H9 (cell line): ENCODE data around the gene PDCD6IP. TPM values are rescaled to one million over a fixed set of nuclear protein-coding genes. Genes with fewer than 3 reads are reported as not detected.

ENCODE experiments used
- DNase-seq: peaks from one replicate; pipeline ENCODE4 v3.0.0-alpha.2; 2017
- H2AFZ ChIP-seq: one replicate; pipeline ENCODE4 v1.6.1; 2013; ENCODE audit warnings: mild to moderate bottlenecking, low read length, control low read depth, moderate library complexity
- H2AK5ac ChIP-seq: 2 replicates; pipeline ENCODE4 v1.6.1; 2013; ENCODE audit warnings: low read length, control low read depth, mixed read lengths; ENCODE audit not compliant: insufficient read length
- H2BK120ac ChIP-seq: one replicate; pipeline ENCODE4 v1.6.1; 2013; ENCODE audit warnings: low read depth, mild to moderate bottlenecking, low read length, control low read depth, inconsistent platforms; ENCODE audit not compliant: poor library complexity, severe bottlenecking
- H2BK12ac ChIP-seq: 2 replicates; pipeline ENCODE4 v1.6.1; 2013; ENCODE audit warnings: low read length, control low read depth, mixed read lengths, low read depth; ENCODE audit not compliant: insufficient read length
- H2BK15ac ChIP-seq: 2 replicates; pipeline ENCODE4 v1.6.1; 2013; ENCODE audit warnings: low read depth, low read length, control low read depth
- H2BK20ac ChIP-seq: one replicate; pipeline ENCODE4 v1.6.1; 2013; ENCODE audit warnings: low read depth, mild to moderate bottlenecking, low read length, control low read depth, inconsistent platforms; ENCODE audit not compliant: poor library complexity, severe bottlenecking
- H2BK5ac ChIP-seq: 2 replicates; pipeline ENCODE4 v1.6.1; 2013; ENCODE audit warnings: low read length, control low read depth, mixed read lengths; ENCODE audit not compliant: insufficient read length
- H3K14ac ChIP-seq: 2 replicates; pipeline ENCODE4 v1.6.1; 2013; ENCODE audit warnings: low read length, control low read depth; ENCODE audit not compliant: insufficient read depth
- H3K18ac ChIP-seq: 2 replicates; pipeline ENCODE4 v1.6.1; 2013; ENCODE audit warnings: low read depth, mild to moderate bottlenecking, mixed read lengths, low read length, control low read depth; ENCODE audit not compliant: insufficient read length
- H3K23ac ChIP-seq: 2 replicates; pipeline ENCODE4 v1.6.1; 2013; ENCODE audit warnings: low read length, control low read depth, mixed read lengths, low read depth; ENCODE audit not compliant: insufficient read length
- H3K23me2 ChIP-seq: 2 replicates; pipeline ENCODE4 v1.6.1; 2013; ENCODE audit warnings: low read depth, mild to moderate bottlenecking, mixed read lengths, low read length, control low read depth; ENCODE audit not compliant: insufficient read length, poor library complexity, severe bottlenecking
- H3K27ac ChIP-seq: 2 replicates; pipeline ENCODE4 v1.5.1; 2013; ENCODE audit warnings: low read length, control low read depth, mixed read lengths, low read depth; ENCODE audit not compliant: insufficient read length
- H3K27me3 ChIP-seq: 2 replicates; pipeline ENCODE4 v1.6.1; 2013; ENCODE audit warnings: low read length, control low read depth, inconsistent platforms; ENCODE audit not compliant: insufficient read depth
- H3K4ac ChIP-seq: 2 replicates; pipeline ENCODE4 v1.6.1; 2013; ENCODE audit warnings: low read depth, mild to moderate bottlenecking, control low read depth, inconsistent platforms, low read length, moderate library complexity
- H3K4me1 ChIP-seq: 2 replicates; pipeline ENCODE4 v1.6.1; 2013; ENCODE audit warnings: low read length, control low read depth, inconsistent platforms; ENCODE audit not compliant: insufficient read depth
- H3K4me2 ChIP-seq: 2 replicates; pipeline ENCODE4 v1.6.1; 2013; ENCODE audit warnings: low read length, control low read depth, mixed read lengths; ENCODE audit not compliant: insufficient read length, insufficient read depth
- H3K56ac ChIP-seq: 2 replicates; pipeline ENCODE4 v1.6.1; 2013; ENCODE audit warnings: low read depth, mild to moderate bottlenecking, mixed read lengths, low read length, control low read depth; ENCODE audit not compliant: insufficient read length
- H3K79me1 ChIP-seq: 2 replicates; pipeline ENCODE4 v1.6.1; 2013; ENCODE audit warnings: low read depth, mild to moderate bottlenecking, moderate library complexity, low read length, control low read depth, inconsistent platforms; ENCODE audit not compliant: insufficient read depth, poor library complexity, severe bottlenecking
- H3K79me2 ChIP-seq: 2 replicates; pipeline ENCODE4 v1.6.1; 2013; ENCODE audit warnings: low read length, control low read depth, inconsistent platforms; ENCODE audit not compliant: insufficient read depth
- H3K9ac ChIP-seq: 2 replicates; pipeline ENCODE4 v1.6.1; 2013; ENCODE audit warnings: low read length, control low read depth, mixed read lengths; ENCODE audit not compliant: insufficient read length; ENCODE audit errors: extremely low read depth
- H3K9me3 ChIP-seq: one replicate; pipeline ENCODE4 v1.6.1; 2013; ENCODE audit warnings: low read depth, low read length, inconsistent platforms; ENCODE audit not compliant: control insufficient read depth
- H3T11ph ChIP-seq: one replicate; pipeline ENCODE4 v1.6.1; 2013; ENCODE audit warnings: mild to moderate bottlenecking, low read length, control low read depth, inconsistent platforms
- H4K20me1 ChIP-seq: one replicate; pipeline ENCODE4 v1.6.1; 2013; ENCODE audit not compliant: control insufficient read depth, insufficient read length, insufficient read depth
- H4K5ac ChIP-seq: 2 replicates; pipeline ENCODE4 v1.6.1; 2013; ENCODE audit warnings: low read depth, mild to moderate bottlenecking, mixed read lengths, low read length, control low read depth; ENCODE audit not compliant: insufficient read length
- H4K8ac ChIP-seq: replicated peaks from 2 replicates; pipeline ENCODE4 v1.6.1; 2013; ENCODE audit warnings: low read length, control low read depth, mixed read lengths, low read depth; ENCODE audit not compliant: insufficient read length
- H4K91ac ChIP-seq: 2 replicates; pipeline ENCODE4 v1.6.1; 2013; ENCODE audit warnings: low read depth, mild to moderate bottlenecking, moderate library complexity, mixed read lengths, low read length, control low read depth; ENCODE audit not compliant: insufficient read length
- H3K27ac Mint-ChIP-seq, 3 experiments: 2 replicates in 2 of 3; 3 replicates in 1 of 3; pipeline ENCODE4 v1.8.0; 2020 to 2021; ENCODE audit warnings: mixed read lengths in 3 of 3, mild to moderate bottlenecking in 1 of 3, moderate library complexity in 1 of 3
- H3K27me3 Mint-ChIP-seq: 2 replicates; pipeline ENCODE4 v1.8.0; 2021; ENCODE audit warnings: low read depth, mild to moderate bottlenecking, moderate library complexity, mixed read lengths
- H3K36me3 Mint-ChIP-seq, 3 experiments: 2 replicates in 2 of 3; 3 replicates in 1 of 3; pipeline ENCODE4 v1.8.0; 2020 to 2021; ENCODE audit warnings: low read depth in 3 of 3, mixed read lengths in 3 of 3; ENCODE audit not compliant: insufficient read depth in 1 of 3
- H3K4me1 Mint-ChIP-seq, 2 experiments: 2 replicates each; pipeline ENCODE4 v1.8.0; 2020; ENCODE audit warnings: mixed read lengths in 2 of 2
- H3K4me3 Mint-ChIP-seq, 2 experiments: 2 replicates in 1 of 2; 3 replicates in 1 of 2; pipeline ENCODE4 v1.8.0; 2020 to 2021; ENCODE audit warnings: mild to moderate bottlenecking in 2 of 2, mixed read lengths in 2 of 2, moderate library complexity in 1 of 2
- H3K9me3 Mint-ChIP-seq, 2 experiments: 2 replicates in 1 of 2; 3 replicates in 1 of 2; pipeline ENCODE4 v1.8.0; 2020; ENCODE audit warnings: mild to moderate bottlenecking in 2 of 2, mixed read lengths in 2 of 2, moderate library complexity in 1 of 2
- WGBS: extraction: QIAGEN DNeasy Blood & Tissue Kit; methylation state at CpG from one replicate; pipeline ENCODE4 v1.1.7; 2013; ENCODE audit warnings: missing lambda C conversion rate, low lambda C conversion rate, mixed read lengths; ENCODE audit not compliant: insufficient read length; ENCODE audit errors: extremely low coverage; 5-methylcytosine and 5-hydroxymethylcytosine counted together
- total RNA-seq: library from RNA; stranded (reverse); gene quantifications from 2 replicates; pipeline ENCODE4 v1.2.1, GENCODE V29; 2021
- TF ChIP-seq, protein P1 (sequence below): fragments of 200-600 bp; sonication (generic); conservative IDR thresholded peaks from 3 replicates; pipeline ENCODE4 v1.8.0; 2021; ENCODE audit warnings: antibody characterized with exemption, mild to moderate bottlenecking

The PDCD6IP gene
- total RNA-seq, 1 experiment from 2014 or later, result 109 TPM

DNA sequence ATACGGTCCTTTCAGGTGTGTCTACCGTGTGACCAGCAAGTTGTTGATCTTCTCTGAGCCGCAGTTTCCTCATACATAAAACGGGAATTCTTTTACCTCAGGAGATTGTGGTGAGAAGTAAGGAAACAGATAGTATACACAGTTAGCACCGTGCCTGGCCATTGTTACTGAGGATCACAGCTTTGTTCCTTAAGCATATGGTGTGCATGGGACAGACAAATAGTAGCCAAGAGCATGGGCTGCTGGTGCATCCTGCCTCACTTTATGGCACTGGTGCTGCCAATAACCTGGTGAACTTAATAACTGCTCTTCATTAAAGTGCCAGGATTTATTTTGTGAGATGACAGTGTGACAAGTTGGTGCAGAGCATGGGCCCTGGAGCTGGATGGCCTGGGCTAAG is 86.3 kb downstream of the PDCD6IP start:
- H3K9ac ChIP-seq, result no peak overlapping the region
- TF ChIP-seq, protein P1, sequence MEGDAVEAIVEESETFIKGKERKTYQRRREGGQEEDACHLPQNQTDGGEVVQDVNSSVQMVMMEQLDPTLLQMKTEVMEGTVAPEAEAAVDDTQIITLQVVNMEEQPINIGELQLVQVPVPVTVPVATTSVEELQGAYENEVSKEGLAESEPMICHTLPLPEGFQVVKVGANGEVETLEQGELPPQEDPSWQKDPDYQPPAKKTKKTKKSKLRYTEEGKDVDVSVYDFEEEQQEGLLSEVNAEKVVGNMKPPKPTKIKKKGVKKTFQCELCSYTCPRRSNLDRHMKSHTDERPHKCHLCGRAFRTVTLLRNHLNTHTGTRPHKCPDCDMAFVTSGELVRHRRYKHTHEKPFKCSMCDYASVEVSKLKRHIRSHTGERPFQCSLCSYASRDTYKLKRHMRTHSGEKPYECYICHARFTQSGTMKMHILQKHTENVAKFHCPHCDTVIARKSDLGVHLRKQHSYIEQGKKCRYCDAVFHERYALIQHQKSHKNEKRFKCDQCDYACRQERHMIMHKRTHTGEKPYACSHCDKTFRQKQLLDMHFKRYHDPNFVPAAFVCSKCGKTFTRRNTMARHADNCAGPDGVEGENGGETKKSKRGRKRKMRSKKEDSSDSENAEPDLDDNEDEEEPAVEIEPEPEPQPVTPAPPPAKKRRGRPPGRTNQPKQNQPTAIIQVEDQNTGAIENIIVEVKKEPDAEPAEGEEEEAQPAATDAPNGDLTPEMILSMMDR, result no peak
- no peak overlapping the region for H3K27ac Mint-ChIP-seq
- H3K56ac ChIP-seq, result no peak overlapping the region
- H3K79me2 ChIP-seq, result no peaks in the 10 kb centered on the region
- no peak overlapping the region for H4K91ac ChIP-seq
- H3K27me3 ChIP-seq, result no peaks in the 10 kb centered on the region
- no peaks in the 10 kb centered on the region for H4K20me1 ChIP-seq
- H3K4me3 Mint-ChIP-seq, result no peak overlapping the region
- no peaks in the 10 kb centered on the region for H3K79me1 ChIP-seq
- H4K5ac ChIP-seq, result no peak overlapping the region
- no peak overlapping the region for H3T11ph ChIP-seq
- H3K36me3 Mint-ChIP-seq, result peaks cover 0 to 5% (median 0%) of the 10 kb centered on the region in 3 experiments; a peak in 3 of 7 replicates
- no peak overlapping the region for H2BK5ac ChIP-seq
- H3K18ac ChIP-seq, result no peak overlapping the region
- DNase-seq, result no peak
- H2BK20ac ChIP-seq, result no peak overlapping the region
- H3K27ac ChIP-seq, result no peak overlapping the region
- peaks cover 0 to 5% of the 10 kb centered on the region in 2 experiments; a peak in 4 of 5 replicates for H3K9me3 Mint-ChIP-seq
- H2BK15ac ChIP-seq, result no peak overlapping the region
- no peak overlapping the region for H3K23ac ChIP-seq
- peaks cover 27 to 32% of the 10 kb centered on the region in 2 experiments for H3K4me1 Mint-ChIP-seq
- no peak overlapping the region for H2AFZ ChIP-seq
- H2AK5ac ChIP-seq, result no peak overlapping the region
- no peak overlapping the region for H3K14ac ChIP-seq
- H3K27me3 Mint-ChIP-seq, result peaks cover 2% of the 10 kb centered on the region
- no peak overlapping the region for H3K4me2 ChIP-seq
- H2BK12ac ChIP-seq, result no peak overlapping the region
- no peak overlapping the region for H2BK120ac ChIP-seq
- peaks cover 7% of the 10 kb centered on the region; the same call in 1 of the 2 replicates for H3K4me1 ChIP-seq
- WGBS, result no CpG with 5 or more reads among the region's 5 CpGs
- H4K8ac ChIP-seq, result no peak overlapping the region
- H3K4ac ChIP-seq, result no peak overlapping the region
- no peaks in the 10 kb centered on the region for H3K23me2 ChIP-seq
- H3K9me3 ChIP-seq, result no peaks in the 10 kb centered on the region
